GM18508 (cell line): ENCODE measurements around the gene ZNF709.
"Not testable (repeated sequence)": the region's sequence is repeated elsewhere in the genome, so short reads cannot be mapped to it uniquely, and the experiment has no call there.

ENCODE experiments used
- ATAC-seq: cut with Tn5 transposase; IDR thresholded peaks from one replicate; pipeline ENCODE4 v1.9.1; 2021; ENCODE audit warnings: moderate number of reproducible peaks; ENCODE audit not compliant: insufficient read depth, unreplicated experiment

The ZNF709 gene

GRCh38 chr19:12484371-12485051, at the start of gene ZNF709:
TSS of gene ZNF709 (minus strand) at chr19:12484816. CDS start at chr19:12484657, 159 bp downstream.
- ATAC-seq = peak; percentile 56

DNA sequence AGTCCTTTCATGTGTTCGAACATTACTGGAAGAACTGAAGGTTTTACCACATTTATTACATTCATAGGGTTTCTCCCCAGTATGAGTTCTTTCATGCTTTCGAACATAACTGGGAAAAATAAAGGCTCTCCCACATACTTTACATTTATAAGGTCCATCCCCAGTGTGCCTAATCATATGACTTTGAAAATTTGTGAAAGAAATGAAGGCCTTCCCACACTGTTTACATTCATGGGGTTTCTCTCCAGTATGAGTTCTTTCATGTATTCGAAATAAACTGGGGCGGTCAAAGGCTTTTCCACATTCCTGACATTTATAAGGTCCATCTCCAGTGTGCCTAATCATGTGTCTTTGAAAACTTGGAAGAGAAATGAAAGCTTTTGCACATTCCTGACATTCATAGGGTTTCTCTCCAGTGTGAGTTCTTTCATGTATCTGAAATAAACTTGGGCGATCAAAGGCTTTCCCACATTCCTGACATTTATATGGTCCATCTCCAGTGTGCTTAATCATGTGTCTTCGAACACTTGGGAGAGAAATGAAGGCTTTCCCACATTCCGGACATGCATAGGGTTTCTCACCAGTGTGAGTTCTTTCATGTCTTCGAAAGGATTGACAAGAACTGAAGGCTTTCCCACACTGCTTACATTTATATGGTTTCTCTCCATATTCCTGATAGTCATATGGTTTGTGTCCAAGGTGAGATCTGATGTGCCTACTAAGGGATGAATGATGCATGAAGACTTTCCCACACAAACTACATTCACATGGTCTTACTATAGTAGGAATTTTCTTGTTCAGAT, 42.6 kb upstream of the ZNF709 start:
- ATAC-seq = no peak

DNA sequence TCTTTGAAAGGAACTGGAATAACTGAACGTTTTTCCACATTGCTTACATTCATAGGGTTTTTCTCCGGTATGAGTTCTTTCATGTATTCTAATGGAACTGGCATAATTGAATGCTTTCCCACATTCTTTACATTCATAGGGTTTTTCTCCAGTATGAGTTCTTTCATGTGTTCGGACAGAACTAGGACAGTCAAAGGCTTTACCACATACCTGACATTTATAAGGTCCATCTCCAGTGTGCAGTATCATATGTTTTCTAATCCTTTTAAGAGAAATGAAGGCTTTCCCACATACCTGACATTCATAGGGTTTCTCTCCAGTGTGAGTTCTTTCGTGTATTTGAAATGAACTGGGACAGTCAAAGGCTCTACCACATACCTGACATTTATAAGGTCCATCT, 41.9 kb upstream of the ZNF709 start:
- ATAC-seq = no peak

DNA sequence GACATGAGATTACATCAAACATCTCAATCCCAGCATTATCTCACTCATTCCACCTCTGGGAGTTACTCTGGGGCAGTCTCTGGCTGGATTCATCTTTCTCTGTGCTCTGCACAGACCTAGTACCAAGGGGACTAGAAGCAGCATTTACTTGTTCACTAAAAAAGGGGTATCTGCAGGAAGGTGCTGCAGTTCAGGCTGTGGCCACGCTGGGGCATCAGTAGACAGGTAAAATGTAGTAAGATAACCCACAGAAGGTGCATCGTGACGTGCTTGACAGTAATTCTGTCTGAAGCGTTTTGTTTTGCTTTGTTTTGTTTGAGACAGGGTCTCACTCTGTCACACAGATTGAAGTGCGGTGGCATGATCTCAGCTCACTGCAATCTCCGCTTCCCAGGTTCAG, 37.4 kb upstream of the ZNF709 start:
- no peak for ATAC-seq

GRCh38 chr19:12513531-12514061, 29.0 kb upstream of the ZNF709 start:
- ATAC-seq = no peak

DNA sequence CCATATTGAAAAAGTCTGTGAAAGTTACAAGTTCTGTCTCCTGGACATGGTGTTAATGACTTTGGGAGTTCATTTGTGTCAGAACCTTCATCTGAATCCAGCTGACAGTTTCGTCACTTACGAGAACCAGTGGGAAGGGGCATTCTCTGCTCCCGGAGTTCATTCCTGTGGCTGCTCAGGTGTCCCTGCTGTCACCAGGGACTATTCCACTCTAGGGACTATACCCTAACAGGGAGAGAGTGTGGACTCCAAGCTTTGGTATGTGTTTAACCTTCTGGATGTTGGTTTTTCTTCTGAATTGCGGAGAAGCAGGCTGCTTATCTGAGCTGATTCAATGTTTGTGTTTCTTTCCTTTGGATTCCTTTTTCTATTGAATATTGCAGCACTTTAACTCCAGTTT, 12.4 kb upstream of the ZNF709 start:
- no peak for ATAC-seq

DNA sequence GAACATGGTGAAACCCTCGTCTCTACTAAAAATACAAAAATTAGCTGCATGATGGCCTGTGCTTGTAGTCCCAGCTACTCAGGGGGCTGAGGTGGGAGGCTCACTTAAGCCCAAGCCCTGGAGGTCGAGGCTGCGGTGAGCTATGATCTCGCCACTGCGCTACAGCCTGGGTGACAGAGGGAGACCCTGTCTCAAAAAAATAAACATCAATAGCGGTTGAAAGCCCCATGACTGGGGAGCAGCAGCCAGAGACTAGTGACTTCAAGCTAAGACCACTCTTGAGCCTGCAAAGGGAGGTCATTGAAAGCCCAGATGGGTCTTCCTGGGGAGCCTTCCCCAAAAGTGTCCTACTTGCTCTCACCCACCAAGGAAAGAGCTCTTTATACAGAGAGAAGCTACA, 11.9 kb upstream of the ZNF709 start:
- no peak for ATAC-seq

GRCh38 chr19:12495002-12495802, 10.6 kb upstream of the ZNF709 start:
- no peak for ATAC-seq

DNA sequence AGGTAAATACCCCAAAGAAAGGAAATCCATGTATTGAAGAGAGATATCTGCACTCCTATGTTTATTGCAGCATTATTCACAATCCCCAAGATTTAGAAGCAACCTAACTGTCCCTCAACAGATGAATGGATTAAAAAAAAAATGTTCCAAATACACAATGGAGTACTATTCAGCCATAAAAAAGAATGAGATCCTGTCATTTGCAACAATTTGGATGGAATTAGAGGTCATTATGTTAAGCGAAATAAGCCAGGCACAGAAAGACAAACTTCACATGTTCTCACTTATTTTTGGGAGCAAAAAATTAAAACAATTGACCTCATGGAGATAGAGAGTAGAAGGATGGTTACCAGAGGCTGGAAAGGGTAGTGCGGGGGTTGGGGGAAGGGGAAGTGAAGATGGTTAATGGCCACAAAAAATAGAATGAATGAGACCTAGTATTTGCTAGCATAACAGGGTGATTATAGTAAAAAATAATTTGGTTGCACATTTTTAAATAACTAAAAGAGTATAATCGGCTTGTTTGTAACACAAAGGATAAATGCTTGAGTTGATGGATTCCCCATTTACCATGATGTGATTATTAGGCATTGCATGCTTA, 9.7 kb upstream of the ZNF709 start:
- no peak for ATAC-seq

- not testable (repeated sequence) for ATAC-seq
These were observed 1.7 kb upstream of the ZNF709 start for GRCh38 chr19:12486265-12486783.

GRCh38 chr19:12485571-12485970, 955 bp upstream of the ZNF709 start:
- ATAC-seq = no peak

DNA sequence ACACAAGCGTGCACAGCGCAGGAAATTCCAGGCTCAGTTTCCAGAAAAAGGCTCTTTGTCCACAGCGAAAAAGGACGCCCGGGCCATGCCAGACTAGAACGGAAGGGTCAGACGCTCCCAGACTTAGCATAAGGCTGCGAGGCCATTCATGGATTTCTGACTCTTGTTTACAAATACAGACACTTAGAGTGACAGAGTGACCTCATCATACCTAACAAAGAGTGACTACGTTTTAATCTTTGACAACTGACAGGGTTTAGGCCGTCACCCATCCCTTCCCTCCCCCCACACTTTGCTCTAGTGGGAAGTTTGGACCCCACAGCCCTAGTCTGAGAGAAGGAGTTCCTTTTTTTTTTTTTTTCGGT, 418 bp upstream of the ZNF709 start:
- no peak for ATAC-seq

DNA sequence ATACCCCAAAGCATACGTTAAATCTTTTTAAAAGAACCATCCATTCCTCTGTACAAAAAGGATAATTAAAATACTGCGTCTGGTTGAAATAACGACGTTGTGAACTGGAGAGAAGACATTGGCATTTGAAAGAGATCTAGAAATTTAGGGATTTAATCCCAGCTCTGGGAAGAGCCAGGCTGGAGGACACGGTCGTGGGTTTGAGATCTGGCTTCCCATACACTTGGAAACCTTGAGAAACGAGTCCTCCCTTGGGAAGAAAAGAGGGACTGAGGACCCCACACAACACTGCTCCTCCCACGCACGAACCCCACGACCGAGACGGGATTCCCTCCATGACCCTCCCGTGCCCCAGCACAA, 625 bp downstream of the ZNF709 start:
- ATAC-seq = no peak

DNA sequence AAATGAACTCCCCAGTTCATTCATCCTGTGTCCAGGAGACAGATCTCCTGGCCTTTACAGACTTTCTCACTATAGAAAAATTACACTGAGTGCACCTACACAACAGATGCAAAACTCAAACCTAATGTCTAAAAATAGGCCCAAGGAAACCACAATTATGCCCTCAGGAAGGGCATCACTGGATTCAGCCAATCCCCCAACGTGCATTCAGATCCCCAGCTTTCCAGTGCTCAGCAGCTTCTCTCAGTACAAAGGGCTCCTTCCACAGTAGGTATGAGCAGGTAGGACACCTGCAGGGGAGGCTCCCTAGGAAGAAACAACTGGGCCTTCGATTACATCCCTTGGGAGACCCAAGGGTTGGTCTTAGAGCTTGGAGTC, 2.1 kb downstream of the ZNF709 start:
- no peak for ATAC-seq

- no peak for ATAC-seq
These were observed 2.7 kb downstream of the ZNF709 start for GRCh38 chr19:12481781-12482508.

GRCh38 chr19:12478234-12478941, 6.2 kb downstream of the ZNF709 start:
- no peak for ATAC-seq

GRCh38 chr19:12467651-12468050, 17.0 kb downstream of the ZNF709 start:
- ATAC-seq = not testable (repeated sequence)

- no peak for ATAC-seq
These were observed 19.4 kb downstream of the ZNF709 start for GRCh38 chr19:12465211-12465610.

GRCh38 chr19:12464769-12465168, 19.8 kb downstream of the ZNF709 start:
- no peak for ATAC-seq
